GM12878 (cell line): ENCODE data around the gene CA10. TPM values are rescaled to one million over a fixed set of nuclear protein-coding genes. Genes with fewer than 3 reads are reported as not detected.

Experiments
- ATAC-seq: fragments of 200-7000 bp; cut with Tn5 transposase; 3 replicates; pipeline ENCODE4 v1.9.1; 2020; ENCODE audit warnings: mild to moderate bottlenecking, moderate library complexity
- BruUV-seq: library from RNA; stranded (reverse); fragments of 400-500 nt; replicated peaks from 2 replicates; lab custom pipeline; 2021; lab: Mats Ljungman, UMichigan
- CTCF ChIA-PET: fragments of 300-600 bp; sonication (Branson Sonifier 250); formaldehyde crosslinking; extraction: SDS; loops from one replicate; lab custom pipeline; 2021; ENCODE audit warnings: inconsistent platforms; lab: Yijun Ruan, JAX
- POLR2A ChIA-PET: fragments of 350-600 bp; formaldehyde crosslinking; extraction: SDS; loops from one replicate; lab custom pipeline; 2021; ENCODE audit warnings: inconsistent platforms; lab: Charles Lee
- RAD21 ChIA-PET: fragments of 300-600 bp; sonication (Branson Sonifier 250); formaldehyde crosslinking; loops from one replicate; lab custom pipeline; 2023; ENCODE audit warnings: antibody characterized with exemption; ENCODE audit not compliant: unreplicated experiment; lab: Charles Lee
- SMC1A ChIA-PET: fragments of 300-600 bp; sonication (Branson Sonifier 250); formaldehyde crosslinking; loops from one replicate; lab custom pipeline; 2023; ENCODE audit not compliant: unreplicated experiment, uncharacterized antibody; lab: Charles Lee
- DNase-seq: peaks from one replicate; pipeline ENCODE4 v3.0.0-alpha.2; 2011; ENCODE audit warnings: low read depth, low spot score
- FAIRE-seq: peaks from 3 replicates; lab custom pipeline; 2011; peaks lifted over from hg19 to GRCh38; lab: Jason Lieb, UNC
- H2AFZ ChIP-seq: 2 replicates; pipeline ENCODE4 v1.6.0; 2011; ENCODE audit warnings: low read depth, low read length, control low read depth; ENCODE audit not compliant: control insufficient read depth
- H3K27ac ChIP-seq: 2 replicates; pipeline ENCODE4 v1.5.1; 2011; ENCODE audit warnings: control low read depth; ENCODE audit not compliant: control insufficient read depth, insufficient read depth
- H3K27me3 ChIP-seq, 2 experiments: replicated peaks in 1 of 2; 2 replicates each; pipeline versions ENCODE4 v1.6.0 to v1.6.1; 2011; ENCODE audit warnings: low read length in 1 of 2; ENCODE audit not compliant: control insufficient read depth in 2 of 2, insufficient read depth in 2 of 2
- H3K36me3 ChIP-seq, 2 experiments: 2 replicates each; pipeline ENCODE4 v1.5.1; 2011; ENCODE audit warnings: low read length in 1 of 2; ENCODE audit not compliant: control insufficient read depth in 2 of 2, insufficient read depth in 2 of 2
- H3K4me1 ChIP-seq: 2 replicates; pipeline ENCODE4 v1.6.1; 2011; ENCODE audit warnings: mild to moderate bottlenecking, low read length, moderate library complexity, mixed read lengths; ENCODE audit not compliant: control insufficient read depth, insufficient read depth
- H3K4me2 ChIP-seq: 2 replicates; pipeline ENCODE4 v1.6.0; 2011; ENCODE audit warnings: control low read depth; ENCODE audit not compliant: control insufficient read depth, insufficient read depth
- H3K4me3 ChIP-seq: fragments of 200-600 bp; sonication (generic); 2 replicates; pipeline ENCODE4 v1.5.1; 2016
- H3K79me2 ChIP-seq: 2 replicates; pipeline ENCODE4 v1.6.0; 2011; ENCODE audit warnings: low read length; ENCODE audit not compliant: control insufficient read depth, insufficient read depth
- H3K9ac ChIP-seq: 2 replicates; pipeline ENCODE4 v1.8.0; 2011; ENCODE audit warnings: low read length, control low read depth, mixed read lengths; ENCODE audit not compliant: control insufficient read depth, insufficient read depth
- H3K9me3 ChIP-seq: replicated peaks from 3 replicates; pipeline ENCODE4 v1.5.1; 2011; ENCODE audit warnings: mild to moderate bottlenecking, low read length; ENCODE audit not compliant: control insufficient read depth, insufficient read depth
- H4K20me1 ChIP-seq: 2 replicates; pipeline ENCODE4 v1.6.0; 2011; ENCODE audit not compliant: control insufficient read depth, insufficient read depth
- CEBPB ChIP-seq, 2 experiments: fragments of 150-350 bp in 1 of 2; IDR thresholded peaks; 2 replicates each; pipeline ENCODE4 v1.6.1; 2012 to 2014; ENCODE audit warnings: low read depth in 2 of 2, low read length in 2 of 2, borderline replicate concordance in 1 of 2, inconsistent platforms in 1 of 2
- CHD1 ChIP-seq: IDR thresholded peaks from 2 replicates; pipeline ENCODE4 v1.6.1; 2012; ENCODE audit warnings: low read depth, low read length, improper control_type of control experiment
- CREB1 ChIP-seq: IDR thresholded peaks from 2 replicates; pipeline ENCODE4 v1.6.1; 2012; ENCODE audit warnings: low read depth, mild to moderate bottlenecking, inconsistent platforms
- GATAD2B ChIP-seq: fragments of 450-650 bp; conservative IDR thresholded peaks from 2 replicates; pipeline ENCODE4 v1.6.1; 2017; ENCODE audit warnings: low read depth, mild to moderate bottlenecking, moderate library complexity
- RAD21 ChIP-seq: IDR thresholded peaks from 2 replicates; pipeline ENCODE4 v1.6.1; 2011; ENCODE audit warnings: mild to moderate bottlenecking, low read depth, low read length, moderate library complexity; ENCODE audit not compliant: insufficient read depth
- REST ChIP-seq: IDR thresholded peaks from 2 replicates; pipeline ENCODE4 v1.6.1; 2012; ENCODE audit warnings: mild to moderate bottlenecking, low read depth, low read length
- ZNF274 ChIP-seq: IDR thresholded peaks from one replicate; pipeline ENCODE4 v1.8.0; 2011; ENCODE audit not compliant: insufficient read length, insufficient read depth
- ZSCAN29 ChIP-seq: fragments of 450-650 bp; IDR thresholded peaks from 2 replicates; pipeline ENCODE4 v1.6.1; 2017; ENCODE audit warnings: mild to moderate bottlenecking, moderate library complexity
- ZZZ3 ChIP-seq: IDR thresholded peaks from 2 replicates; pipeline ENCODE4 v1.6.1; 2011; ENCODE audit warnings: low read depth; ENCODE audit not compliant: control insufficient read depth, insufficient read length
- whole genome bisulfite sequencing: methylation state at CpG from one replicate; pipeline ENCODE4 v1.1.6; 2016; ENCODE audit warnings: low lambda C conversion rate; ENCODE audit not compliant: insufficient replicate concordance, insufficient coverage; ENCODE audit errors: missing lambda C conversion rate; 5-methylcytosine and 5-hydroxymethylcytosine counted together
- in situ Hi-C: fragments of 300-500 bp; cut with MboI; formaldehyde crosslinking; loops from 9 replicates; pipeline ENCODE4 v1.14.3; 2018; ENCODE audit warnings: mixed read lengths
- intact Hi-C: fragments of 100-400 bp; cut with micrococcal nuclease; formaldehyde crosslinking; loops from one replicate; pipeline ENCODE4 v1.14.2; 2022; ENCODE audit not compliant: unreplicated experiment
- polyA plus RNA-seq, 11 experiments: library from polyadenylated mRNA; depleted of rRNA in 4 of 11; unstranded in 6 of 11; stranded (reverse) in 5 of 11; fragments of >200 nt; fragmentation: Nextera tagmentation in 4 of 11; fragmentation: Illumina TruSeq in 1 of 11; extraction: Ambion mirVana in 4 of 11; extraction: Trizol in 1 of 11; gene quantifications; 1 replicate in 1 of 11; 2 replicates in 10 of 11; pipeline versions ENCODE4 v1.2.1 to v1.2.3, GENCODE V29; 2011 to 2016; ENCODE audit warnings: inconsistent platforms in 2 of 11, missing spikeins in 2 of 11, low read depth in 1 of 11
- total RNA-seq, 4 experiments: library from RNA; depleted of rRNA in 3 of 4; stranded (reverse); fragments of >200 nt in 3 of 4; fragmentation: Illumina TruSeq in 1 of 4; extraction: Trizol in 1 of 4; gene quantifications; 2 replicates each; pipeline versions ENCODE4 v1.2.1 to v1.2.3, GENCODE V29; 2013 to 2021
- TF ChIP-seq, protein P1 (sequence below): IDR thresholded peaks from 2 replicates; pipeline ENCODE4 v1.6.1; 2012; ENCODE audit warnings: improper control_type of control experiment, low read depth, low read length; ENCODE audit not compliant: insufficient replicate concordance
- TF ChIP-seq, protein P2 (sequence below): fragments of 450-650 bp; IDR thresholded peaks from 2 replicates; pipeline ENCODE4 v1.6.1; 2017; ENCODE audit warnings: mild to moderate bottlenecking

CA10 gene
- total and polyA plus RNA-seq, 10 of the 15 experiments (the other 5 are each of a cell fraction or from before 2014, with no cell fraction given) = not detected

- TF ChIP-seq, protein P1, sequence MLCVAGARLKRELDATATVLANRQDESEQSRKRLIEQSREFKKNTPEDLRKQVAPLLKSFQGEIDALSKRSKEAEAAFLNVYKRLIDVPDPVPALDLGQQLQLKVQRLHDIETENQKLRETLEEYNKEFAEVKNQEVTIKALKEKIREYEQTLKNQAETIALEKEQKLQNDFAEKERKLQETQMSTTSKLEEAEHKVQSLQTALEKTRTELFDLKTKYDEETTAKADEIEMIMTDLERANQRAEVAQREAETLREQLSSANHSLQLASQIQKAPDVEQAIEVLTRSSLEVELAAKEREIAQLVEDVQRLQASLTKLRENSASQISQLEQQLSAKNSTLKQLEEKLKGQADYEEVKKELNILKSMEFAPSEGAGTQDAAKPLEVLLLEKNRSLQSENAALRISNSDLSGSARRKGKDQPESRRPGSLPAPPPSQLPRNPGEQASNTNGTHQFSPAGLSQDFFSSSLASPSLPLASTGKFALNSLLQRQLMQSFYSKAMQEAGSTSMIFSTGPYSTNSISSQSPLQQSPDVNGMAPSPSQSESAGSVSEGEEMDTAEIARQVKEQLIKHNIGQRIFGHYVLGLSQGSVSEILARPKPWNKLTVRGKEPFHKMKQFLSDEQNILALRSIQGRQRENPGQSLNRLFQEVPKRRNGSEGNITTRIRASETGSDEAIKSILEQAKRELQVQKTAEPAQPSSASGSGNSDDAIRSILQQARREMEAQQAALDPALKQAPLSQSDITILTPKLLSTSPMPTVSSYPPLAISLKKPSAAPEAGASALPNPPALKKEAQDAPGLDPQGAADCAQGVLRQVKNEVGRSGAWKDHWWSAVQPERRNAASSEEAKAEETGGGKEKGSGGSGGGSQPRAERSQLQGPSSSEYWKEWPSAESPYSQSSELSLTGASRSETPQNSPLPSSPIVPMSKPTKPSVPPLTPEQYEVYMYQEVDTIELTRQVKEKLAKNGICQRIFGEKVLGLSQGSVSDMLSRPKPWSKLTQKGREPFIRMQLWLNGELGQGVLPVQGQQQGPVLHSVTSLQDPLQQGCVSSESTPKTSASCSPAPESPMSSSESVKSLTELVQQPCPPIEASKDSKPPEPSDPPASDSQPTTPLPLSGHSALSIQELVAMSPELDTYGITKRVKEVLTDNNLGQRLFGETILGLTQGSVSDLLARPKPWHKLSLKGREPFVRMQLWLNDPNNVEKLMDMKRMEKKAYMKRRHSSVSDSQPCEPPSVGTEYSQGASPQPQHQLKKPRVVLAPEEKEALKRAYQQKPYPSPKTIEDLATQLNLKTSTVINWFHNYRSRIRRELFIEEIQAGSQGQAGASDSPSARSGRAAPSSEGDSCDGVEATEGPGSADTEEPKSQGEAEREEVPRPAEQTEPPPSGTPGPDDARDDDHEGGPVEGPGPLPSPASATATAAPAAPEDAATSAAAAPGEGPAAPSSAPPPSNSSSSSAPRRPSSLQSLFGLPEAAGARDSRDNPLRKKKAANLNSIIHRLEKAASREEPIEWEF = no peak
- TF ChIP-seq ZNF274 = no peak
- TF ChIP-seq, all 136 proteins: peak for 0
These were observed 345.3 kb downstream of the CA10 start (continued) for GRCh38 chr17:51813140-51813783.

DNA sequence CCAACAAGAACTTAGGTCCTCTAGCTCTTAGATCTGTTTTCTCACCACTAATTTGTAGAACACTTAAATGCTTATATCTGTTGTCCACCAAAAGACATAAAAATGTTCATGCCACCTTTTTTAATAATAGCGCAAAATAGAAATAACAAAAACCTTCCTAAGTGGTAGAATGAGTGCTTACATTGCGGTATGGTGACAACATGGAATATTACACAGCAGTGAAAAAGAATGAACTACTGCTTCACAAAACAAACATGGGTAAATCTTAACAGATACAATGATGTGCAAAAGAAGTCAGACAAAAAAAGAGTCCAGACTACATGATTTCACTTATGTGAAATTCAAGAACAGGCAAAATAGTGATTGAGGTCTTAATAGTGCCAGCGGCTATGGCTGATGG, 351.1 kb downstream of the CA10 start:
- WGBS = 24% methylated on average over 3 of the region's 3 CpGs
- SMC1A ChIA-PET = no interaction called here
- TF ChIP-seq CHD1 = no peak
- TF ChIP-seq, protein P2, sequence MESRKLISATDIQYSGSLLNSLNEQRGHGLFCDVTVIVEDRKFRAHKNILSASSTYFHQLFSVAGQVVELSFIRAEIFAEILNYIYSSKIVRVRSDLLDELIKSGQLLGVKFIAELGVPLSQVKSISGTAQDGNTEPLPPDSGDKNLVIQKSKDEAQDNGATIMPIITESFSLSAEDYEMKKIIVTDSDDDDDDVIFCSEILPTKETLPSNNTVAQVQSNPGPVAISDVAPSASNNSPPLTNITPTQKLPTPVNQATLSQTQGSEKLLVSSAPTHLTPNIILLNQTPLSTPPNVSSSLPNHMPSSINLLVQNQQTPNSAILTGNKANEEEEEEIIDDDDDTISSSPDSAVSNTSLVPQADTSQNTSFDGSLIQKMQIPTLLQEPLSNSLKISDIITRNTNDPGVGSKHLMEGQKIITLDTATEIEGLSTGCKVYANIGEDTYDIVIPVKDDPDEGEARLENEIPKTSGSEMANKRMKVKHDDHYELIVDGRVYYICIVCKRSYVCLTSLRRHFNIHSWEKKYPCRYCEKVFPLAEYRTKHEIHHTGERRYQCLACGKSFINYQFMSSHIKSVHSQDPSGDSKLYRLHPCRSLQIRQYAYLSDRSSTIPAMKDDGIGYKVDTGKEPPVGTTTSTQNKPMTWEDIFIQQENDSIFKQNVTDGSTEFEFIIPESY = no peak
- no peak for TF ChIP-seq GATAD2B
- TF ChIP-seq ZSCAN29 = no peak
- TF ChIP-seq REST = no peak
- no peak for TF ChIP-seq CEBPB (IDR thresholded peaks at IDR 0.05; ENCODE audit: borderline replicate concordance in 1 of 2, low read depth in 2 of 2, low read length in 2 of 2)
- TF ChIP-seq RAD21 = no peak
- TF ChIP-seq CREB1 = no peak
- TF ChIP-seq ZZZ3 = no peak

More for the DNA sequence above, 351.1 kb downstream of the CA10 start:
- Histone ChIP-seq H4K20me1 (no peaks in the 10 kb centered on the region), H3K4me1 (no peaks in the 10 kb centered on the region), H3K4me2 (no peak overlapping the region), H3K27ac (no peak overlapping the region), H2AFZ (no peak overlapping the region), H3K27me3 (no peaks in the 10 kb centered on the region), H3K36me3 (no peaks in the 10 kb centered on the region), H3K79me2 (no peaks in the 10 kb centered on the region), H3K9me3 (no peaks in the 10 kb centered on the region), H3K9ac (no peak overlapping the region), H3K4me3 (no peak overlapping the region)
- ChIA-PET POLR2A (no interaction called here), CTCF (no interaction called here), RAD21 (no interaction called here)
- in situ Hi-C loops (no loop called here), intact Hi-C loops (no loop called here)
- BruUV-seq = no TSS peak
- FAIRE-seq (peak; percentile 18), ATAC-seq (no peak), DNase-seq (no peak)
